KMS-11 (cell line): ENCODE measurements around the gene DNAH1.

ENCODE experiments used
- H2AFZ ChIP-seq: fragments of 200-600 bp; sonication (generic); 2 replicates; pipeline ENCODE4 v1.6.1; 2016; ENCODE audit warnings: antibody characterized with exemption, mixed run types, low read depth
- H3K27ac ChIP-seq: fragments of 200-600 bp; sonication (generic); 2 replicates; pipeline ENCODE4 v1.6.1; 2016; ENCODE audit warnings: mild to moderate bottlenecking, mixed run types
- H3K27me3 ChIP-seq: fragments of 200-600 bp; sonication (generic); 2 replicates; pipeline ENCODE4 v1.6.1; 2017; ENCODE audit warnings: mild to moderate bottlenecking, low read depth, mixed run types, moderate library complexity; ENCODE audit not compliant: insufficient read depth
- H3K36me3 ChIP-seq: fragments of 200-600 bp; sonication (generic); 2 replicates; pipeline ENCODE4 v1.6.1; 2017; ENCODE audit warnings: mild to moderate bottlenecking, mixed run types; ENCODE audit not compliant: insufficient read depth
- H3K4me1 ChIP-seq: fragments of 200-600 bp; sonication (generic); 2 replicates; pipeline ENCODE4 v1.6.1; 2016; ENCODE audit warnings: mild to moderate bottlenecking, low read depth, mixed run types; ENCODE audit not compliant: poor library complexity, severe bottlenecking
- H3K4me2 ChIP-seq: fragments of 200-600 bp; sonication (generic); 2 replicates; pipeline ENCODE4 v1.7.0; 2016; ENCODE audit warnings: mild to moderate bottlenecking, mixed run types
- H3K4me3 ChIP-seq: fragments of 200-600 bp; sonication (generic); IDR thresholded peaks from 2 replicates; pipeline ENCODE4 v1.6.1; 2017; ENCODE audit warnings: low read depth, low read length, mixed read lengths; ENCODE audit not compliant: insufficient read depth
- H3K79me2 ChIP-seq: fragments of 200-600 bp; sonication (generic); 2 replicates; pipeline ENCODE4 v1.6.1; 2016; ENCODE audit warnings: low read depth, mixed run types; ENCODE audit not compliant: insufficient read depth
- H3K9ac ChIP-seq: fragments of 200-600 bp; sonication (generic); 2 replicates; pipeline ENCODE4 v1.6.1; 2016; ENCODE audit warnings: mild to moderate bottlenecking, mixed run types
- H4K20me1 ChIP-seq: fragments of 200-600 bp; sonication (generic); 2 replicates; pipeline ENCODE4 v1.6.1; 2016; ENCODE audit warnings: mild to moderate bottlenecking, mixed run types; ENCODE audit not compliant: insufficient read depth
- TF ChIP-seq, protein P1 (sequence below): fragments of 200-600 bp; sonication (generic); conservative IDR thresholded peaks from 2 replicates; pipeline ENCODE4 v1.6.1; 2017; ENCODE audit warnings: low read depth, mild to moderate bottlenecking, antibody characterized with exemption, low read length, moderate library complexity, mixed read lengths

DNAH1 gene

GRCh38 chr3:52392216-52392930, 76.3 kb downstream of the DNAH1 start:
- Histone ChIP-seq H3K4me1 (no peaks in the 10 kb centered on the region), H3K79me2 (no peaks in the 10 kb centered on the region), H4K20me1 (no peaks in the 10 kb centered on the region)

DNA sequence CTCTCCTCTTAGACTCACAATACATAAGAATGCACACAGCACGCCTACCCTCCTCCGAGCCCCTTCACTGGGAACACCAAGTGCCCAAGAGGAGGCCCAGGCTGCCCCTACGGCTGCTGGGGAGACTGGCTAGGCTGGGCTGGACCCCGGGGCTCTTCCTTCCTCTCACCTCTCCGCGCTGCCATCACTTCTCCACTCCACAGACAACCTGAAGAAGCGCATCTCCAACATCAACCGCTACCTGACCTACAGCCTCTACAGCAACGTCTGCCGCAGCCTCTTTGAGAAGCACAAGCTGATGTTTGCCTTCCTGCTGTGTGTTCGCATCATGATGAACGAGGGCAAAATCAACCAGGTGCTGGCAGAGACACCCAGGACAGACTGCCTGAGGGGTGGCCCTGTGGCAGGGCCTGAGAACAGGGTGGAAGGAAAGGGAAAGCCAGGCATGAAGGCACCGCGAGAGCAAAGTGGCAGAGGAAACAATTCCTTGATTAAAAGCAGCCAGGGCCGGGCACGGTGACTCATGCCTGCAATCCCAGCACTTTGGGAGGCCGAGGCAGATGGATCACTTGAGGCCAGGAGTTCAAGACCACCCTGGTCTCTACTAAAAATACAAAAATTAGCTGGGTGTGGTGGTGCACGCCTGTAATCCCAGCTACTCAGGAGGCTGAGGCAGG, 77.2 kb downstream of the DNAH1 start:
- H3K27ac ChIP-seq: no peak overlapping the region
- H3K27me3 ChIP-seq: no peaks in the 10 kb centered on the region
- TF ChIP-seq, protein P1, sequence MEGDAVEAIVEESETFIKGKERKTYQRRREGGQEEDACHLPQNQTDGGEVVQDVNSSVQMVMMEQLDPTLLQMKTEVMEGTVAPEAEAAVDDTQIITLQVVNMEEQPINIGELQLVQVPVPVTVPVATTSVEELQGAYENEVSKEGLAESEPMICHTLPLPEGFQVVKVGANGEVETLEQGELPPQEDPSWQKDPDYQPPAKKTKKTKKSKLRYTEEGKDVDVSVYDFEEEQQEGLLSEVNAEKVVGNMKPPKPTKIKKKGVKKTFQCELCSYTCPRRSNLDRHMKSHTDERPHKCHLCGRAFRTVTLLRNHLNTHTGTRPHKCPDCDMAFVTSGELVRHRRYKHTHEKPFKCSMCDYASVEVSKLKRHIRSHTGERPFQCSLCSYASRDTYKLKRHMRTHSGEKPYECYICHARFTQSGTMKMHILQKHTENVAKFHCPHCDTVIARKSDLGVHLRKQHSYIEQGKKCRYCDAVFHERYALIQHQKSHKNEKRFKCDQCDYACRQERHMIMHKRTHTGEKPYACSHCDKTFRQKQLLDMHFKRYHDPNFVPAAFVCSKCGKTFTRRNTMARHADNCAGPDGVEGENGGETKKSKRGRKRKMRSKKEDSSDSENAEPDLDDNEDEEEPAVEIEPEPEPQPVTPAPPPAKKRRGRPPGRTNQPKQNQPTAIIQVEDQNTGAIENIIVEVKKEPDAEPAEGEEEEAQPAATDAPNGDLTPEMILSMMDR: no peak
- H4K20me1 ChIP-seq: no peaks in the 10 kb centered on the region
- H3K79me2 ChIP-seq: no peaks in the 10 kb centered on the region
- H3K36me3 ChIP-seq: no peaks in the 10 kb centered on the region
- H2AFZ ChIP-seq: no peak overlapping the region
- H3K4me1 ChIP-seq: no peaks in the 10 kb centered on the region
- no peak overlapping the region for H3K4me3 ChIP-seq
- H3K9ac ChIP-seq: no peak overlapping the region
- H3K4me2 ChIP-seq: no peak overlapping the region

More at GRCh38 chr3:52392216-52392930, 76.3 kb downstream of the DNAH1 start:
- H3K27me3 ChIP-seq: no peaks in the 10 kb centered on the region
- no peak overlapping the region for H3K4me3 ChIP-seq
- H2AFZ ChIP-seq: no peak overlapping the region
- H3K27ac ChIP-seq: no peak overlapping the region
- no peak overlapping the region for H3K4me2 ChIP-seq
- TF ChIP-seq, protein P1: no peak
- no peaks in the 10 kb centered on the region for H3K36me3 ChIP-seq
- no peak overlapping the region for H3K9ac ChIP-seq

DNA sequence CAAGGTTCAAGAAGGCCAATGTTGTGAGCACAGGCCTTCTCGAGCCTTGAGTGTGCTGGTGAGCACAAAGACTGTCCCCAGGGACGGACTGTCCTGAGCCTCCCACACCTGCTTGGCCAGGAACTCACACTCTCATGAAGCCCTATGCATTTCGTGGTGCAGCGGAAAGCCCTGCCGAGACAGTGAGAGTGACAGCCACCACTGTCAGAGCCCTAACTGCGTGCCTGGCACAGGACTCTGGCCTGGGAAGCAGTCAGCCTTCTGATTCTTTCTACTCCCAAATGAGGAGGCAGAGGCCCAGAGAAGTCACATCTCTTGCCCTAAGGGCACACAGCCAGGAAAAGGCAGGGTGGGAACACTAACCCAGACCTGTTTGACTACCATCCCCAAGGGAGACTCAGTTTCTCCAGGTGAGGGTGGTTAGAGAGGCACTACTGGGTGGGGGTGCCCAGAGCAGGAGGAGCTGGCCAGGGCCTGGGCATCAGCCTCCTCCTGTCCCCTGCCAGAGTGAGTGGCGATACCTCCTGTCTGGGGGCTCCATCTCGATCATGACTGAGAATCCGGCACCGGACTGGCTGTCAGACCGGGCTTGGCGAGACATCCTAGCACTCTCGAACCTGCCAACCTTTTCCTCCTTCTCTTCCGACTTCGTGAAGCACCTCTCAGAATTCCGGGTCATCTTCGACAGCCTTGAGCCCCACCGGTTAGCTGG, 78.0 kb downstream of the DNAH1 start:
- Histone ChIP-seq H3K4me2 (no peak overlapping the region), H4K20me1 (no peaks in the 10 kb centered on the region), H3K4me1 (no peaks in the 10 kb centered on the region), H3K9ac (no peak overlapping the region), H2AFZ (no peak overlapping the region), H3K36me3 (no peaks in the 10 kb centered on the region), H3K27me3 (no peaks in the 10 kb centered on the region), H3K4me3 (no peak overlapping the region), H3K27ac (no peak overlapping the region), H3K79me2 (no peaks in the 10 kb centered on the region)
- TF ChIP-seq, protein P1: no peak

- Histone ChIP-seq H3K79me2 (no peaks in the 10 kb centered on the region), H3K36me3 (no peaks in the 10 kb centered on the region), H4K20me1 (no peaks in the 10 kb centered on the region), H3K9ac (no peak overlapping the region), H3K27me3 (no peaks in the 10 kb centered on the region), H3K4me3 (no peak overlapping the region), H2AFZ (no peak overlapping the region), H3K4me1 (no peaks in the 10 kb centered on the region), H3K4me2 (no peak overlapping the region), H3K27ac (no peak overlapping the region)
- TF ChIP-seq, protein P1: no peak
These were observed 78.8 kb downstream of the DNAH1 start for GRCh38 chr3:52394751-52395502.
